OCI-LY7 (cell line): Measurements from ENCODE around the gene OVCA2. TPM values are rescaled to one million over a fixed set of nuclear protein-coding genes. Genes with fewer than 3 reads are reported as not detected.

Experiments
- BruUV-seq: library from RNA; stranded (reverse); fragments of 400-500 nt; replicated peaks from 2 replicates; lab custom pipeline; 2021; lab: Mats Ljungman, UMichigan
- CTCF ChIA-PET: fragments of 300-600 bp; sonication (Branson Sonifier 250); formaldehyde crosslinking; loops from one replicate; lab custom pipeline; 2022; ENCODE audit warnings: antibody characterized with exemption; ENCODE audit not compliant: unreplicated experiment; lab: Charles Lee
- POLR2A ChIA-PET: fragments of 300-600 bp; sonication (Branson Sonifier 250); formaldehyde crosslinking; loops from one replicate; lab custom pipeline; 2022; ENCODE audit warnings: antibody characterized with exemption; lab: Charles Lee
- DNase-seq: peaks from one replicate; pipeline ENCODE4 v3.0.0-alpha.2; 2015; ENCODE audit warnings: low spot score
- H2AFZ ChIP-seq: fragments of 200-600 bp; sonication (generic), shearing (Covaris generic); 2 replicates; pipeline ENCODE4 v1.6.1; 2014; ENCODE audit warnings: mild to moderate bottlenecking, antibody characterized with exemption, low read length, moderate library complexity
- H3K27ac ChIP-seq: fragments of 200-600 bp; sonication (generic); 2 replicates; pipeline ENCODE4 v1.5.1; 2014; ENCODE audit warnings: mixed run types, low read depth, mild to moderate bottlenecking, moderate library complexity, low read length, inconsistent platforms; ENCODE audit not compliant: poor library complexity, severe bottlenecking
- H3K36me3 ChIP-seq: fragments of 200-600 bp; sonication (generic); 2 replicates; pipeline ENCODE4 v1.6.1; 2014; ENCODE audit warnings: mild to moderate bottlenecking, antibody characterized with exemption, low read length, moderate library complexity, mixed read lengths; ENCODE audit not compliant: insufficient read depth
- H3K4me1 ChIP-seq: fragments of 200-600 bp; sonication (generic); 2 replicates; pipeline ENCODE4 v1.5.1; 2014; ENCODE audit warnings: mild to moderate bottlenecking, low read length; ENCODE audit not compliant: insufficient read depth, poor library complexity, severe bottlenecking
- H3K4me2 ChIP-seq: fragments of 200-600 bp; sonication (generic); 2 replicates; pipeline ENCODE4 v1.6.1; 2014; ENCODE audit warnings: mild to moderate bottlenecking, low read length
- H3K4me3 ChIP-seq: fragments of 200-600 bp; sonication (generic); 2 replicates; pipeline ENCODE4 v1.5.1; 2014; ENCODE audit warnings: mild to moderate bottlenecking, low read depth, low read length; ENCODE audit not compliant: poor library complexity, severe bottlenecking
- H3K79me2 ChIP-seq: fragments of 200-600 bp; sonication (generic); 2 replicates; pipeline ENCODE4 v1.6.1; 2016; ENCODE audit warnings: low read depth, mild to moderate bottlenecking, low read length, moderate library complexity, mixed read lengths; ENCODE audit not compliant: insufficient read depth
- H3K9me2 ChIP-seq: fragments of 200-600 bp; sonication (generic); 2 replicates; pipeline ENCODE4 v1.6.1; 2016; ENCODE audit warnings: mild to moderate bottlenecking, low read length, mixed read lengths; ENCODE audit not compliant: insufficient read depth
- H3K9me3 ChIP-seq: fragments of 200-600 bp; sonication (generic); 2 replicates; pipeline ENCODE4 v1.6.1; 2014; ENCODE audit warnings: mild to moderate bottlenecking, mixed run types, low read length, mixed read lengths
- H4K20me1 ChIP-seq: fragments of 200-600 bp; sonication (generic); 2 replicates; pipeline ENCODE4 v1.6.1; 2014; ENCODE audit warnings: mild to moderate bottlenecking, antibody characterized with exemption, low read length, moderate library complexity, mixed read lengths; ENCODE audit not compliant: insufficient read depth
- CTCF ChIP-seq: fragments of 200-600 bp; sonication (generic); conservative IDR thresholded peaks from 2 replicates; pipeline ENCODE4 v1.5.1; 2014; ENCODE audit warnings: mild to moderate bottlenecking, antibody characterized with exemption, low read length, moderate library complexity, mixed read lengths
- EZH2phosphoT487 ChIP-seq: fragments of 200-600 bp; sonication (generic); IDR thresholded peaks from 2 replicates; pipeline ENCODE4 v1.6.1; 2018; ENCODE audit warnings: low read depth, borderline replicate concordance, mild to moderate bottlenecking, mixed run types, antibody characterized with exemption, low read length, moderate library complexity, mixed read lengths
- intact Hi-C: fragments of 100-400 bp; cut with micrococcal nuclease; formaldehyde crosslinking; loops from one replicate; pipeline ENCODE4 v1.10.0; 2022; ENCODE audit not compliant: unreplicated experiment
- total RNA-seq, 2 experiments: library from RNA; depleted of rRNA in 1 of 2; stranded (reverse); fragments of >200 nt in 1 of 2; shearing (Covaris generic) in 1 of 2; gene quantifications; 2 replicates each; pipeline ENCODE4 v1.2.3, GENCODE V29; 2014 to 2022

The OVCA2 gene
- total RNA-seq, 2 experiments from 2014 or later = 21.9 to 24.0 TPM

DNA sequence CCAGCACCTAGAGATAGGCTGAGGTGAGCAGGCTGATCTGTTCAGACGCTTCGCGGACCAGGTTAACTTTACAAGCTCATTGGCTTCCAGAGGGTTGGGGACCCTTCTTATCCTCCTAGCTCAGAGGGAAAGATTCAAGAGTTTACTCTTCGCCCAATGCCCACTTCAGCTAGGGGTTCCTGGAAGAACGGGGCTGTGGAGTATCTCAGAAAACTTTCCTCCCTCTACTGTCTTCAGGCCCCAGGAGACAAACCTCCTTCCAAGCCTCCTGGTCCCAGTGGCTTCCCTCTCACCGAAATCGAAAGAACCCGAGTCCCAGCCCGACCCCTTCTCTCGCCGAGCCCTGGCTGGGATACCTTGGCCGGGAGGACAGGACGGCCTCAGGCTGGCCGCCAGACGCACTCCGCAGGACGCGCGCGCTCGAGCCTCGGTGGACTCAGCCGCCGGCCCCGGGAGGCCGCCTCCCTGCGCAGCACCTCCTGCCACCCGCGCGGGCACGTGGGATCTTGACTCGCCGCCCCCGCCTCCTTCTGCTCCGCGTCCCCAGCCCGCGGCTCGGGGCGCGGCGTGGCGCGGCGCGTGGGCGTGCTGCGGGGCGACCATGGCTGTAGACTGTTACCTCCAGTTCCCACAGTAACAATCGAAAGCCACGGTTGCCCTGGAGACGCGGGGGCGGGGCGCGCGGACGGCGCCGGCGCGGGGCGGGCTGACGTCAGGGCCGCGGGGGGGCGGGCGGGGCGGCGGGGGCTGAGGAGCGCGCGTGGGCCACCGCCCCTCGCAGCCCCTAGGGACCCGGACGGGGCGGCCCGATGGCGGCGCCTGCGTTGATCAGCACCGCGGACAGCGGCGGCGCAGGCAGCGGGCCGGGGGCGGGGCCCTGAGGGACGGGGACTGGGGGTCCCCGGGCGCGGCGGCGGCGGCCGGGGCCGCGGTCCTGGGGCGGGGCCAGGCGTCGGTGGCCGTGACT is 7.8 kb downstream of the OVCA2 start:
- Histone ChIP-seq H3K27ac (no peak overlapping the region), H4K20me1 (no peaks in the 10 kb centered on the region), H3K4me1 (peaks cover 17% of the 10 kb centered on the region), H3K4me2 (peak overlapping the region; percentile 73), H3K9me3 (no peaks in the 10 kb centered on the region), H3K9me2 (no peaks in the 10 kb centered on the region), H2AFZ (no peak overlapping the region), H3K4me3 (peak overlapping the region; percentile 63), H3K36me3 (peaks cover 3% of the 10 kb centered on the region; the same call in 1 of the 2 replicates), H3K79me2 (no peaks in the 10 kb centered on the region)
- POLR2A ChIA-PET = no interaction called here
- intact Hi-C loops = loop anchor here (5.0 kb wide), 1 partner anchor 288 kb away; the partner anchor contains the start of genes SGSM2 and TSR1
- BruUV-seq = no TSS peak
- CTCF ChIA-PET = no interaction called here
- TF ChIP-seq EZH2phosphoT487 (no peak), CTCF (no peak)
- DNase-seq = peak; percentile 46

GRCh38 chr17:2050300-2051060 is 8.7 kb downstream of the OVCA2 start:
- no TSS peak for BruUV-seq

More at GRCh38 chr17:2050300-2051060, 8.7 kb downstream of the OVCA2 start:
- Histone ChIP-seq H3K79me2 (no peaks in the 10 kb centered on the region), H3K9me2 (no peaks in the 10 kb centered on the region), H3K27ac (no peak overlapping the region), H3K4me1 (peaks cover 26% of the 10 kb centered on the region), H4K20me1 (no peaks in the 10 kb centered on the region), H3K4me3 (peak overlapping the region; percentile 63), H3K4me2 (peak overlapping the region; percentile 72), H3K36me3 (no peaks in the 10 kb centered on the region), H3K9me3 (no peaks in the 10 kb centered on the region), H2AFZ (no peak overlapping the region)
- ChIA-PET POLR2A (no interaction called here), CTCF (interaction anchor here (0.6 kb wide), 2 partner anchors 18 to 1631 kb away, joined by 3 to 4 read pairs; no protein-coding TSS in a partner anchor)
- intact Hi-C loops = loop anchor here (5.0 kb wide), 1 partner anchor 287 kb away; the partner anchor contains the start of genes SGSM2 and TSR1
- peak; percentile 37 for DNase-seq
- no peak for TF ChIP-seq EZH2phosphoT487
- no peak for TF ChIP-seq CTCF
